Stimulated activated CD8-positive, alpha-beta memory T cell treated with anti-CD3 and anti-CD28 coated beads, Interleukin-7, amount 100 ng/mL, for 4 hours (primary cell): ENCODE data around the gene NYAP2.

ENCODE experiments used
- DNase-seq, 2 donors: peaks; one replicate each; pipeline ENCODE4 v3.0.0-alpha.2; 2020; ENCODE audit warnings: low read depth in 2 of 2

NYAP2 gene

GRCh38 chr2:225484751-225485150 is 85.2 kb downstream of the NYAP2 start:
- no peak for DNase-seq

GRCh38 chr2:225486236-225486635 is 86.7 kb downstream of the NYAP2 start:
- DNase-seq, result no peak

- no peak for DNase-seq
These were observed 88.4 kb downstream of the NYAP2 start for GRCh38 chr2:225487878-225488416.

GRCh38 chr2:225488743-225489142 is 89.2 kb downstream of the NYAP2 start:
- DNase-seq, result no peak

- DNase-seq, result no peak
These were observed 94.0 kb downstream of the NYAP2 start for GRCh38 chr2:225493420-225494099.

- DNase-seq, result no peak
These were observed 94.6 kb downstream of the NYAP2 start for GRCh38 chr2:225494100-225494459.

- no peak for DNase-seq
These were observed 96.2 kb downstream of the NYAP2 start for GRCh38 chr2:225495706-225496105.

GRCh38 chr2:225496568-225496967 is 97.1 kb downstream of the NYAP2 start:
- no peak for DNase-seq

GRCh38 chr2:225497166-225497565 is 97.7 kb downstream of the NYAP2 start:
- no peak for DNase-seq

GRCh38 chr2:225501022-225501421 is 101.5 kb downstream of the NYAP2 start:
- no peak for DNase-seq

- no peak for DNase-seq
These were observed 103.5 kb downstream of the NYAP2 start for GRCh38 chr2:225502971-225503370.

GRCh38 chr2:225510796-225511195 is 111.3 kb downstream of the NYAP2 start:
- DNase-seq, result no peak

GRCh38 chr2:225512469-225512868 is 113.0 kb downstream of the NYAP2 start:
- DNase-seq, result no peak

- DNase-seq, result no peak
These were observed 113.5 kb downstream of the NYAP2 start for GRCh38 chr2:225512876-225513540.

GRCh38 chr2:225515033-225515432 is 115.5 kb downstream of the NYAP2 start:
- DNase-seq, result no peak

GRCh38 chr2:225526760-225527390 is 127.4 kb downstream of the NYAP2 start:
- no peak for DNase-seq

GRCh38 chr2:225531559-225531958 is 132.0 kb downstream of the NYAP2 start:
- no peak for DNase-seq

- no peak for DNase-seq
These were observed 132.6 kb downstream of the NYAP2 start for GRCh38 chr2:225532096-225532495.

- DNase-seq, result no peak
These were observed 134.5 kb downstream of the NYAP2 start for GRCh38 chr2:225534037-225534436.

- DNase-seq, result no peak
These were observed 135.2 kb downstream of the NYAP2 start for GRCh38 chr2:225534697-225535096.

GRCh38 chr2:225536036-225536435 is 136.5 kb downstream of the NYAP2 start:
- DNase-seq, result no peak

GRCh38 chr2:225543626-225544025 is 144.1 kb downstream of the NYAP2 start:
- DNase-seq, result no peak

- no peak for DNase-seq
These were observed 157.0 kb downstream of the NYAP2 start for GRCh38 chr2:225556461-225556860.
